PC-9 (cell line): ENCODE measurements around the gene NPM1.

Source experiments
- EZH2 ChIP-seq: fragments of 200-600 bp; sonication (generic); IDR thresholded peaks from 2 replicates; pipeline ENCODE4 v1.8.0; 2017; ENCODE audit warnings: antibody characterized with exemption, low read depth
- TF ChIP-seq, protein P1 (sequence below): fragments of 200-600 bp; sonication (generic); conservative IDR thresholded peaks from 2 replicates; pipeline ENCODE4 v1.6.1; 2017; ENCODE audit warnings: mixed run types, antibody characterized with exemption, mild to moderate bottlenecking, moderate library complexity

DNA sequence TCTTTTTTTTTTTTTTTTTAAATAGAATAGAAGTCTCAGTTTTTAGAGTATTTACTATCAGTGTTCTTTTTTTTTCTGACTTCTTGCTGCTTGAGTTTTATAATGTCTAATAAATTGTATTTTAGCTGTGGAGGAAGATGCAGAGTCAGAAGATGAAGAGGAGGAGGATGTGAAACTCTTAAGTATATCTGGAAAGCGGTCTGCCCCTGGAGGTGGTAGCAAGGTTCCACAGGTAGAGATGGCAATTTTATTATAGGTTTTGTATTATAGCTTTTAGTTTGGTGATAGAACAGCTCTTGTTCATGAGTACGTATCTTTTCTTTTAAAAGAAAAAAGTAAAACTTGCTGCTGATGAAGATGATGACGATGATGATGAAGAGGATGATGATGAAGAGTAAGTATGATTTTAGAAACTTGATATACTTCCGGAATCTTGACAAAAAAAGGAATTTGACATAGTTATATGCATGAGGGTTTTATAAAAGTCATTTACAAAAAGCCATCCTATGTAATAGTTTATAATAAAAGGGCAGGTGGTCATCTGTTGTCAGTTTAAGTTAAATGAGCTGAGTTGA lies 5.0 kb downstream of the NPM1 start:
- no peak for TF ChIP-seq EZH2
- TF ChIP-seq, protein P1, sequence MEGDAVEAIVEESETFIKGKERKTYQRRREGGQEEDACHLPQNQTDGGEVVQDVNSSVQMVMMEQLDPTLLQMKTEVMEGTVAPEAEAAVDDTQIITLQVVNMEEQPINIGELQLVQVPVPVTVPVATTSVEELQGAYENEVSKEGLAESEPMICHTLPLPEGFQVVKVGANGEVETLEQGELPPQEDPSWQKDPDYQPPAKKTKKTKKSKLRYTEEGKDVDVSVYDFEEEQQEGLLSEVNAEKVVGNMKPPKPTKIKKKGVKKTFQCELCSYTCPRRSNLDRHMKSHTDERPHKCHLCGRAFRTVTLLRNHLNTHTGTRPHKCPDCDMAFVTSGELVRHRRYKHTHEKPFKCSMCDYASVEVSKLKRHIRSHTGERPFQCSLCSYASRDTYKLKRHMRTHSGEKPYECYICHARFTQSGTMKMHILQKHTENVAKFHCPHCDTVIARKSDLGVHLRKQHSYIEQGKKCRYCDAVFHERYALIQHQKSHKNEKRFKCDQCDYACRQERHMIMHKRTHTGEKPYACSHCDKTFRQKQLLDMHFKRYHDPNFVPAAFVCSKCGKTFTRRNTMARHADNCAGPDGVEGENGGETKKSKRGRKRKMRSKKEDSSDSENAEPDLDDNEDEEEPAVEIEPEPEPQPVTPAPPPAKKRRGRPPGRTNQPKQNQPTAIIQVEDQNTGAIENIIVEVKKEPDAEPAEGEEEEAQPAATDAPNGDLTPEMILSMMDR = no peak
